Urinary bladder (tissue), 4 donors: ENCODE measurements around the gene PARD3. TPM values are rescaled to one million over a fixed set of nuclear protein-coding genes. Genes with fewer than 3 reads are reported as not detected.
"Not testable (repeated sequence)": the region's sequence is repeated elsewhere in the genome, so short reads cannot be mapped to it uniquely, and the experiment has no call there.

ENCODE experiments used
- DNase-seq: peaks from one replicate; pipeline ENCODE4 v3.0.0-alpha.2; 2015; ENCODE audit errors: extremely low spot score
- H3K27ac ChIP-seq: one replicate; pipeline ENCODE4 v1.5.1; 2013; ENCODE audit warnings: low read depth, mild to moderate bottlenecking, moderate library complexity
- H3K36me3 ChIP-seq: one replicate; pipeline ENCODE4 v1.6.1; 2013; ENCODE audit warnings: mild to moderate bottlenecking, moderate library complexity; ENCODE audit not compliant: insufficient read depth
- H3K4me1 ChIP-seq: one replicate; pipeline ENCODE4 v1.6.1; 2013; ENCODE audit warnings: mild to moderate bottlenecking, moderate library complexity; ENCODE audit not compliant: insufficient read depth
- H3K4me3 ChIP-seq: one replicate; pipeline ENCODE4 v1.5.1; 2013; ENCODE audit warnings: low read depth, low read length
- WGBS: extraction: QIAGEN DNeasy Blood & Tissue Kit; methylation state at CpG from one replicate; pipeline ENCODE4 v1.1.7; 2013; 5-methylcytosine and 5-hydroxymethylcytosine counted together
- polyA plus RNA-seq: library from polyadenylated mRNA; stranded (reverse); fragments of 200-250 nt; gene quantifications from one replicate; pipeline ENCODE4 v1.2.3, GENCODE V29; 2013
- total RNA-seq: library from RNA; depleted of rRNA; stranded (reverse); fragments of >200 nt; gene quantifications from one replicate; pipeline ENCODE4 v1.2.3, GENCODE V29; 2014
- donor health status: healthy with polysubstance abuse.
- donor health status: healthy.

Gene PARD3
- total and polyA plus RNA-seq, 2 donors = 27.5 to 89.1 TPM

- H3K36me3 ChIP-seq = no peaks in the 10 kb centered on the region
- DNase-seq = no peak
- WGBS = 87% methylated on average over 8 of the region's 8 CpGs
- H3K27ac ChIP-seq = no peak overlapping the region
- H3K4me1 ChIP-seq = no peaks in the 10 kb centered on the region
- no peak overlapping the region for H3K4me3 ChIP-seq
Observed at GRCh38 chr10:34650156-34650555, 164.9 kb downstream of the PARD3 start.

- Histone ChIP-seq H3K4me3 (no peak overlapping the region), H3K4me1 (no peaks in the 10 kb centered on the region), H3K27ac (no peak overlapping the region), H3K36me3 (no peaks in the 10 kb centered on the region)
- 96% methylated on average over 3 of the region's 3 CpGs for WGBS
- DNase-seq = no peak
Observed at GRCh38 chr10:34649385-34649784, 165.7 kb downstream of the PARD3 start.

- no peak for DNase-seq
- Histone ChIP-seq H3K36me3 (no peaks in the 10 kb centered on the region), H3K4me3 (no peak overlapping the region), H3K27ac (no peak overlapping the region), H3K4me1 (no peaks in the 10 kb centered on the region)
- 93% methylated on average over 5 of the region's 5 CpGs for WGBS
Observed at GRCh38 chr10:34648919-34649318, 166.2 kb downstream of the PARD3 start.

GRCh38 chr10:34647875-34648865 is 166.9 kb downstream of the PARD3 start:
- no peak for DNase-seq
- Histone ChIP-seq H3K27ac (no peak overlapping the region), H3K4me1 (no peaks in the 10 kb centered on the region), H3K36me3 (no peaks in the 10 kb centered on the region), H3K4me3 (no peak overlapping the region)
- WGBS = 75% methylated on average over 12 of the region's 12 CpGs

GRCh38 chr10:34647160-34647559 is 167.9 kb downstream of the PARD3 start:
- H3K4me3 ChIP-seq = no peak overlapping the region
- H3K27ac ChIP-seq = no peak overlapping the region
- H3K4me1 ChIP-seq = no peaks in the 10 kb centered on the region
- DNase-seq = no peak
- no peaks in the 10 kb centered on the region for H3K36me3 ChIP-seq
- WGBS = 59% methylated on average over 7 of the region's 7 CpGs

GRCh38 chr10:34646331-34646730 is 168.8 kb downstream of the PARD3 start:
- Histone ChIP-seq H3K4me3 (no peak overlapping the region), H3K27ac (no peak overlapping the region), H3K36me3 (no peaks in the 10 kb centered on the region), H3K4me1 (no peaks in the 10 kb centered on the region)
- 98% methylated on average over 6 of the region's 6 CpGs for WGBS
- no peak for DNase-seq

- not testable (repeated sequence) for H3K4me1 ChIP-seq, H3K4me3 ChIP-seq, DNase-seq, H3K27ac ChIP-seq, H3K36me3 ChIP-seq
- WGBS = 95% methylated on average over 3 of the region's 3 CpGs
Observed at GRCh38 chr10:34644815-34645214, 170.3 kb downstream of the PARD3 start.

GRCh38 chr10:34644224-34644623 is 170.9 kb downstream of the PARD3 start:
- H3K36me3 ChIP-seq = no peaks in the 10 kb centered on the region
- 82% methylated on average over 3 of the region's 3 CpGs for WGBS
- no peak overlapping the region for H3K27ac ChIP-seq
- H3K4me3 ChIP-seq = no peak overlapping the region
- no peak for DNase-seq
- no peaks in the 10 kb centered on the region for H3K4me1 ChIP-seq

GRCh38 chr10:34643620-34644019 is 171.5 kb downstream of the PARD3 start:
- no peak overlapping the region for H3K4me3 ChIP-seq
- no peaks in the 10 kb centered on the region for H3K4me1 ChIP-seq
- DNase-seq = no peak
- 89% methylated on average over 5 of the region's 5 CpGs for WGBS
- H3K27ac ChIP-seq = no peak overlapping the region
- H3K36me3 ChIP-seq = no peaks in the 10 kb centered on the region

GRCh38 chr10:34641913-34642558 is 173.1 kb downstream of the PARD3 start:
- Histone ChIP-seq H3K27ac (no peak overlapping the region), H3K36me3 (no peaks in the 10 kb centered on the region), H3K4me3 (no peak overlapping the region), H3K4me1 (no peaks in the 10 kb centered on the region)
- WGBS = 91% methylated on average over 12 of the region's 12 CpGs
- DNase-seq = no peak

- Histone ChIP-seq H3K4me3 (no peak overlapping the region), H3K27ac (no peak overlapping the region), H3K36me3 (no peaks in the 10 kb centered on the region), H3K4me1 (no peaks in the 10 kb centered on the region)
- DNase-seq = no peak
- 95% methylated on average over 18 of the region's 18 CpGs for WGBS
Observed at GRCh38 chr10:34641147-34641912, 173.8 kb downstream of the PARD3 start.

GRCh38 chr10:34638406-34639054 is 176.6 kb downstream of the PARD3 start:
- DNase-seq = peak; percentile 69
- Histone ChIP-seq H3K27ac (no peak overlapping the region), H3K36me3 (no peaks in the 10 kb centered on the region), H3K4me3 (no peak overlapping the region), H3K4me1 (no peaks in the 10 kb centered on the region)
- 23% methylated on average over 4 of the region's 4 CpGs for WGBS

- DNase-seq = no peak
- H3K27ac ChIP-seq = no peak overlapping the region
- 40% methylated on average over 9 of the region's 9 CpGs for WGBS
- H3K4me1 ChIP-seq = no peaks in the 10 kb centered on the region
- H3K4me3 ChIP-seq = no peak overlapping the region
- no peaks in the 10 kb centered on the region for H3K36me3 ChIP-seq
Observed at GRCh38 chr10:34637418-34637911, 177.6 kb downstream of the PARD3 start.
